Measurements from ENCODE around the gene IGFBP3.

- TF ChIP-seq, protein P1, sequence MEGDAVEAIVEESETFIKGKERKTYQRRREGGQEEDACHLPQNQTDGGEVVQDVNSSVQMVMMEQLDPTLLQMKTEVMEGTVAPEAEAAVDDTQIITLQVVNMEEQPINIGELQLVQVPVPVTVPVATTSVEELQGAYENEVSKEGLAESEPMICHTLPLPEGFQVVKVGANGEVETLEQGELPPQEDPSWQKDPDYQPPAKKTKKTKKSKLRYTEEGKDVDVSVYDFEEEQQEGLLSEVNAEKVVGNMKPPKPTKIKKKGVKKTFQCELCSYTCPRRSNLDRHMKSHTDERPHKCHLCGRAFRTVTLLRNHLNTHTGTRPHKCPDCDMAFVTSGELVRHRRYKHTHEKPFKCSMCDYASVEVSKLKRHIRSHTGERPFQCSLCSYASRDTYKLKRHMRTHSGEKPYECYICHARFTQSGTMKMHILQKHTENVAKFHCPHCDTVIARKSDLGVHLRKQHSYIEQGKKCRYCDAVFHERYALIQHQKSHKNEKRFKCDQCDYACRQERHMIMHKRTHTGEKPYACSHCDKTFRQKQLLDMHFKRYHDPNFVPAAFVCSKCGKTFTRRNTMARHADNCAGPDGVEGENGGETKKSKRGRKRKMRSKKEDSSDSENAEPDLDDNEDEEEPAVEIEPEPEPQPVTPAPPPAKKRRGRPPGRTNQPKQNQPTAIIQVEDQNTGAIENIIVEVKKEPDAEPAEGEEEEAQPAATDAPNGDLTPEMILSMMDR (IDR thresholded peaks at IDR 0.05; ENCODE audit: low read length): no peak
- TF ChIP-seq EZH2 (IDR thresholded peaks at IDR 0.05; ENCODE audit: borderline replicate concordance, low read length): no peak
Observed at GRCh38 chr7:45917064-45917463, 4.0 kb downstream of the IGFBP3 start.
